K562 (cell line): ENCODE results near the gene RNU6-9. TPM values are rescaled to one million over a fixed set of nuclear protein-coding genes. Genes with fewer than 3 reads are reported as not detected.

ENCODE experiments used
- BRD4 ChIP-seq: fragments of 200-600 bp; sonication (generic); IDR thresholded peaks from 2 replicates; pipeline ENCODE4 v1.6.1; 2017; ENCODE audit warnings: inconsistent platforms
- CBX1 ChIP-seq: sonication (generic); IDR thresholded peaks from 2 replicates; pipeline ENCODE4 v1.6.1; 2016; ENCODE audit warnings: antibody characterized with exemption, low read depth, mild to moderate bottlenecking
- CBX3 ChIP-seq, 2 experiments: IDR thresholded peaks; 1 replicate in 1 of 2; 2 replicates in 1 of 2; pipeline ENCODE4 v1.6.1; 2012; ENCODE audit warnings: inconsistent platforms in 2 of 2, low read length in 2 of 2, borderline replicate concordance in 1 of 2, control low read depth in 1 of 2
- CBX8 ChIP-seq: fragments of 200-600 bp; sonication (generic); IDR thresholded peaks from 2 replicates; pipeline ENCODE4 v1.6.1; 2012; ENCODE audit warnings: borderline replicate concordance, mixed run types, low read depth, mild to moderate bottlenecking, moderate library complexity, mixed read lengths, low read length, control low read depth, inconsistent platforms; ENCODE audit not compliant: poor library complexity, severe bottlenecking; ENCODE audit errors: extremely low read depth
- CGGBP1 ChIP-seq: fragments of 250-450 bp; sonication (Bioruptor Pico); IDR thresholded peaks from 2 replicates; pipeline ENCODE4 v1.9.0; 2021; ENCODE audit warnings: mild to moderate bottlenecking
- CXXC5 ChIP-seq: fragments of 250-450 bp; sonication (Bioruptor Pico); IDR thresholded peaks from 2 replicates; pipeline ENCODE4 v1.8.0; 2022; ENCODE audit warnings: inconsistent platforms, mild to moderate bottlenecking, moderate library complexity
- FUS ChIP-seq: fragments of 200-400 bp; formaldehyde crosslinking; optimal IDR thresholded peaks from 2 replicates; pipeline ENCODE3; 2017; ENCODE audit warnings: low read depth, low read length
- GTF2F1 ChIP-seq: IDR thresholded peaks from 2 replicates; pipeline ENCODE4 v1.6.1; 2011; ENCODE audit warnings: low read depth, low read length, improper control_type of control experiment
- NCOA6 ChIP-seq: fragments of 450-650 bp; IDR thresholded peaks from 2 replicates; pipeline ENCODE4 v1.6.1; 2017; ENCODE audit warnings: mild to moderate bottlenecking
- NR2C2 ChIP-seq, 2 experiments: fragments of 200-800 bp in 1 of 2; sonication (Bioruptor generic) in 1 of 2; sonication (generic) in 1 of 2; formaldehyde crosslinking in 1 of 2; IDR thresholded peaks; 2 replicates each; pipeline versions ENCODE4 v1.6.1 to v1.8.0; 2016 to 2022; ENCODE audit warnings: mild to moderate bottlenecking in 1 of 2, missing compliant biosample characterization in 1 of 2, missing genetic modification characterization in 1 of 2, missing genetic modification reagents in 1 of 2
- NR4A1 ChIP-seq, 2 experiments: fragments of 250-450 bp in 1 of 2; fragments of 450-650 bp in 1 of 2; sonication (Bioruptor Pico) in 1 of 2; IDR thresholded peaks; 2 replicates each; pipeline versions ENCODE4 v1.4.0 to v1.6.1; 2016 to 2020; ENCODE audit warnings: mild to moderate bottlenecking in 2 of 2, missing compliant biosample characterization in 1 of 2, missing genetic modification characterization in 1 of 2, moderate library complexity in 1 of 2
- PML ChIP-seq: IDR thresholded peaks from 2 replicates; pipeline ENCODE4 v1.6.1; 2012; ENCODE audit warnings: low read length, inconsistent platforms
- RBFOX2 ChIP-seq: fragments of 200-400 bp; formaldehyde crosslinking; IDR thresholded peaks from 2 replicates; pipeline ENCODE4 v1.6.1; 2017; ENCODE audit warnings: low read depth, mild to moderate bottlenecking, low read length, moderate library complexity
- RNF219 ChIP-seq: fragments of 250-450 bp; sonication (Bioruptor Pico); IDR thresholded peaks from 2 replicates; pipeline ENCODE4 v1.5.0; 2022; ENCODE audit warnings: mild to moderate bottlenecking
- SMARCA4 ChIP-seq: fragments of 450-650 bp; IDR thresholded peaks from 2 replicates; pipeline ENCODE4 v1.6.1; 2016
- SUPT5H ChIP-seq: fragments of 450-650 bp; IDR thresholded peaks from 2 replicates; pipeline ENCODE4 v1.6.1; 2016
- TCF15 ChIP-seq: fragments of 250-450 bp; sonication (Bioruptor Pico); IDR thresholded peaks from 2 replicates; pipeline ENCODE4 v1.8.0; 2022; ENCODE audit warnings: moderate library complexity, mild to moderate bottlenecking, inconsistent platforms
- TGIF2 ChIP-seq: sonication (generic); formaldehyde crosslinking; IDR thresholded peaks from 2 replicates; pipeline ENCODE4 v1.8.1; 2022; ENCODE audit warnings: mild to moderate bottlenecking, missing genetic modification reagents, moderate library complexity
- TRIM28 ChIP-seq: fragments of 450-650 bp; IDR thresholded peaks from 2 replicates; pipeline ENCODE4 v1.6.1; 2017
- YY1 ChIP-seq, 3 experiments: IDR thresholded peaks; 2 replicates each; pipeline ENCODE4 v1.6.1; 2011; ENCODE audit warnings: low read length in 2 of 3, mild to moderate bottlenecking in 2 of 3, moderate library complexity in 2 of 3, borderline replicate concordance in 1 of 3, control low read depth in 1 of 3, low read depth in 1 of 3; ENCODE audit not compliant: insufficient read depth in 3 of 3, insufficient replicate concordance in 2 of 3, control insufficient read depth in 1 of 3, insufficient read length in 1 of 3; ENCODE audit errors: extremely low read depth in 1 of 3
- ZNF282 ChIP-seq: sonication (generic); formaldehyde crosslinking; IDR thresholded peaks from 2 replicates; pipeline ENCODE4 v1.8.1; 2023; ENCODE audit warnings: missing genetic modification reagents
- polyA plus RNA-seq, 8 experiments: library from polyadenylated mRNA; depleted of rRNA in 4 of 8; stranded (reverse) in 5 of 8; unstranded in 3 of 8; fragments of >200 nt; fragmentation: Nextera tagmentation in 2 of 8; fragmentation: Illumina TruSeq in 1 of 8; extraction: Ambion mirVana in 2 of 8; extraction: Trizol in 1 of 8; gene quantifications; 2 replicates each; pipeline versions ENCODE4 v1.2.1 to v1.2.3, GENCODE V29; 2011 to 2014; ENCODE audit warnings: inconsistent platforms in 1 of 8, missing spikeins in 1 of 8
- total RNA-seq, 7 experiments: library from RNA; depleted of rRNA in 6 of 7; stranded (reverse); fragments of >200 nt in 6 of 7; fragmentation: Illumina TruSeq in 2 of 7; extraction: Trizol in 2 of 7; gene quantifications; 2 replicates each; pipeline versions ENCODE4 v1.2.1 to v1.2.3, GENCODE V29; 2011 to 2021; ENCODE audit warnings: low replicate concordance in 1 of 7
- TF ChIP-seq, protein P1 (sequence below): fragments of 150-350 bp; IDR thresholded peaks from 2 replicates; pipeline ENCODE4 v1.6.1; 2014; ENCODE audit warnings: low read depth, mild to moderate bottlenecking, low read length, borderline replicate concordance

The RNU6-9 gene
- total and polyA plus RNA-seq, 9 of the 15 experiments (the other 6 are each of a cell fraction or from before 2014, with no cell fraction given), result not detected

GRCh38 chr19:907183-907853, 14.0 kb downstream of the RNU6-9 start (continued):
- TF ChIP-seq CBX3 (IDR thresholded peaks at IDR 0.05; ENCODE audit: borderline replicate concordance in 1 of 2, low read length in 2 of 2) (no peak), NCOA6 (no peak), TRIM28 (no peak), PML (peak; percentile 85), CBX8 (no peak), RBFOX2 (peak; percentile 72), SUPT5H (no peak), GTF2F1 (no peak), BRD4 (no peak; the same call in 1 of the 2 replicates), TGIF2 (CRISPR knock-in tag) (no peak), NR2C2 (CRISPR knock-in tag; IDR thresholded peaks at IDR 0.05) (no peak), NR2C2 (tag; IDR thresholded peaks at IDR 0.05) (no peak; the same call in 1 of the 2 replicates), SMARCA4 (peak; percentile 98), ZNF282 (CRISPR knock-in tag) (no peak), CGGBP1 (CRISPR knock-in tag) (no peak), RNF219 (CRISPR knock-in tag) (no peak), CXXC5 (CRISPR knock-in tag) (peak; percentile 68), YY1 (IDR thresholded peaks at IDR 0.05; ENCODE audit: borderline replicate concordance in 1 of 3, control insufficient read depth in 1 of 3, extremely low read depth in 1 of 3, insufficient read depth in 3 of 3, insufficient read length in 1 of 3, insufficient replicate concordance in 2 of 3, low read depth in 1 of 3, low read length in 2 of 3) (peak in 2 of 3 experiments; percentile 13 to 40), FUS (no peak), TCF15 (no peak), CBX1 (peak; percentile 84), NR4A1 (CRISPR knock-in tag; IDR thresholded peaks at IDR 0.05) (no peak), NR4A1 (tag; IDR thresholded peaks at IDR 0.05) (peak; percentile 46; the same call in 1 of the 2 replicates)
- TF ChIP-seq, protein P1, sequence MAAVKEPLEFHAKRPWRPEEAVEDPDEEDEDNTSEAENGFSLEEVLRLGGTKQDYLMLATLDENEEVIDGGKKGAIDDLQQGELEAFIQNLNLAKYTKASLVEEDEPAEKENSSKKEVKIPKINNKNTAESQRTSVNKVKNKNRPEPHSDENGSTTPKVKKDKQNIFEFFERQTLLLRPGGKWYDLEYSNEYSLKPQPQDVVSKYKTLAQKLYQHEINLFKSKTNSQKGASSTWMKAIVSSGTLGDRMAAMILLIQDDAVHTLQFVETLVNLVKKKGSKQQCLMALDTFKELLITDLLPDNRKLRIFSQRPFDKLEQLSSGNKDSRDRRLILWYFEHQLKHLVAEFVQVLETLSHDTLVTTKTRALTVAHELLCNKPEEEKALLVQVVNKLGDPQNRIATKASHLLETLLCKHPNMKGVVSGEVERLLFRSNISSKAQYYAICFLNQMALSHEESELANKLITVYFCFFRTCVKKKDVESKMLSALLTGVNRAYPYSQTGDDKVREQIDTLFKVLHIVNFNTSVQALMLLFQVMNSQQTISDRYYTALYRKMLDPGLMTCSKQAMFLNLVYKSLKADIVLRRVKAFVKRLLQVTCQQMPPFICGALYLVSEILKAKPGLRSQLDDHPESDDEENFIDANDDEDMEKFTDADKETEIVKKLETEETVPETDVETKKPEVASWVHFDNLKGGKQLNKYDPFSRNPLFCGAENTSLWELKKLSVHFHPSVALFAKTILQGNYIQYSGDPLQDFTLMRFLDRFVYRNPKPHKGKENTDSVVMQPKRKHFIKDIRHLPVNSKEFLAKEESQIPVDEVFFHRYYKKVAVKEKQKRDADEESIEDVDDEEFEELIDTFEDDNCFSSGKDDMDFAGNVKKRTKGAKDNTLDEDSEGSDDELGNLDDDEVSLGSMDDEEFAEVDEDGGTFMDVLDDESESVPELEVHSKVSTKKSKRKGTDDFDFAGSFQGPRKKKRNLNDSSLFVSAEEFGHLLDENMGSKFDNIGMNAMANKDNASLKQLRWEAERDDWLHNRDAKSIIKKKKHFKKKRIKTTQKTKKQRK, result no peak
